ENCODE results near the gene ATP6V1G1. TPM values are rescaled to one million over a fixed set of nuclear protein-coding genes. Genes with fewer than 3 reads are reported as not detected.

ATP6V1G1 gene, protein sequence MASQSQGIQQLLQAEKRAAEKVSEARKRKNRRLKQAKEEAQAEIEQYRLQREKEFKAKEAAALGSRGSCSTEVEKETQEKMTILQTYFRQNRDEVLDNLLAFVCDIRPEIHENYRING
- total RNA-seq: 167 and 174 TPM in 2 replicates

DNA sequence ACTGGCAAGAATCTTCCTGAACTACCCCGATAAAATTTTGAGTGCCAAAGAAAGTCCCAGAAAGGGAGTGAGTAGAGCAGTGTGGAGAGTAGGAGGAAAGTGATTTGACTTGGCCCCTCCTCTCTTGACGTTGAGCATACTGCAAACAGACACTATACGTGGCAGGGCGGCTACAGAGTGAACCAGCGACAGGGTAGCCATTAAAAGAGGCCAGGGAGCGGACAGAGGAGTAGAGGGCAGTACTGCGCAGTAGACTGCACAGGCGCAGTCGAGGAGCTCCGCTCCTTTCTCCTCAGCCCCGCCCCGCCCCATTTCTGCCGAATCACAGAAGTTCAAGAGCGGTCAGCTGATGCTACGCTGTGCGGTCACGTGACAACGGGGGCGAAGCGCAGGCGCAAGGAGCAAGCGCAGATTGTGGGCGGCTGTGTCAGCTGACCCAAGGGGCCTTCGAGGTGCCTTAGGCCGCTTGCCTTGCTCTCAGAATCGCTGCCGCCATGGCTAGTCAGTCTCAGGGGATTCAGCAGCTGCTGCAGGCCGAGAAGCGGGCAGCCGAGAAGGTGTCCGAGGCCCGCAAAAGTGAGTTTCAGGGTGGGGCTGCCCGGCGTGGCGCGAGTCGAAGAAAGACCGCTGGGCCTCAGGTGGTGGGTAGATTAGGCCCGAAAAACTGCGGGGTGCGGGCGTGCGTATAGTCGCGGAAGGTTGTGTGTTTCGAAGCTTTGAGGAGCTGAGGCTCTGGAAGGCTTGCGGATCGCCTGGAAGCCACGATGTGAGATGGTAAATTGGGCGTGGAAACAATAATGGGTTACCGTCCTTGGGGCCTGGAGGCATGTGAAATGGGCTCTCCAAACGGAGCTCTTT lies at the start of gene ATP6V1G1:
Gene ATP6V1G1, plus strand, starts transcription at position 425 of the 858 bp plus-strand sequence. Its CDS starts 70 bp downstream, at position 495.

Other genes starting within 250 kb of the ATP6V1G1 start
- gene AKNA, start 199.8 kb upstream of the ATP6V1G1 start, total RNA-seq: 2.0 and 5.1 TPM in 2 replicates
- gene WHRN, start 82.3 kb upstream of the ATP6V1G1 start, total RNA-seq: 0.88 and 3.1 TPM in 2 replicates
- 2.2 and 7.5 TPM in 2 replicates for gene TMEM268, start 23.5 kb downstream of the ATP6V1G1 start, total RNA-seq
- not detected in 2 replicates for gene TEX53, start 70.0 kb downstream of the ATP6V1G1 start, total RNA-seq
- gene TEX48, start 94.4 kb downstream of the ATP6V1G1 start, total RNA-seq: not detected in 2 replicates
- 0.28 and 0.42 TPM in 2 replicates for gene TNFSF15, start 218.3 kb downstream of the ATP6V1G1 start, total RNA-seq

Data from airway epithelial cell (primary cell).